HCT116 (cell line): ENCODE data around the gene PCMT1. TPM values are rescaled to one million over a fixed set of nuclear protein-coding genes. Genes with fewer than 3 reads are reported as not detected.

ENCODE experiments used
- ATAC-seq: fragments of 200-7000 bp; cut with Tn5 transposase; 2 replicates; pipeline ENCODE4 v1.9.1; 2020; ENCODE audit warnings: mild to moderate bottlenecking, moderate library complexity
- BruUV-seq: library from RNA; stranded (reverse); fragments of 400-500 nt; replicated peaks from 2 replicates; lab custom pipeline; 2021; lab: Mats Ljungman, UMichigan
- CTCF ChIA-PET: fragments of 300-600 bp; sonication (Branson Sonifier 250); formaldehyde crosslinking; loops from one replicate; lab custom pipeline; 2021; ENCODE audit warnings: antibody characterized with exemption; lab: Charles Lee
- POLR2A ChIA-PET: fragments of 300-600, 350-600 bp; sonication (Branson Sonifier 250); formaldehyde crosslinking; loops from one replicate; lab custom pipeline; 2021; ENCODE audit warnings: antibody characterized with exemption; lab: Charles Lee
- RAD21 ChIA-PET, 2 experiments: fragments of 300-600 bp; sonication (Branson Sonifier 250); formaldehyde crosslinking; loops; one replicate each; lab custom pipeline; 2023; ENCODE audit warnings: low total read pairs in 2 of 2; ENCODE audit not compliant: uncharacterized antibody in 2 of 2, unreplicated experiment in 2 of 2, low non-redundant PET in 1 of 2; lab: Charles Lee
- DNase-seq: peaks from one replicate; pipeline ENCODE4 v3.0.0-alpha.2; 2010; ENCODE audit warnings: low read depth, low spot score
- H2AFZ ChIP-seq: fragments of 200-600 bp; shearing (Covaris generic), sonication (generic); 2 replicates; pipeline ENCODE4 v1.6.1; 2017; ENCODE audit warnings: low read depth, mixed run types, mixed read lengths, antibody characterized with exemption, low read length; ENCODE audit not compliant: poor library complexity, severe bottlenecking
- H3K27ac ChIP-seq: 2 replicates; pipeline ENCODE4 v1.5.1; 2012; ENCODE audit warnings: low read depth, low read length
- H3K27me3 ChIP-seq: fragments of 200-600 bp; sonication (generic); 2 replicates; pipeline ENCODE4 v1.6.1; 2016; ENCODE audit warnings: mixed run types, low read length, mixed read lengths; ENCODE audit not compliant: insufficient read depth
- H3K36me3 ChIP-seq, 2 experiments: fragments of 200-500 bp in 1 of 2; fragments of 200-600 bp in 1 of 2; sonication (Bioruptor generic) in 1 of 2; sonication (generic) in 1 of 2; 2 replicates each; pipeline versions ENCODE4 v1.5.1 to v1.6.1; 2014 to 2016; ENCODE audit warnings: low read length in 2 of 2, inconsistent platforms in 1 of 2, mixed read lengths in 1 of 2, mixed run types in 1 of 2; ENCODE audit not compliant: insufficient read depth in 2 of 2, control insufficient read depth in 1 of 2
- H3K4me1 ChIP-seq, 2 experiments: fragments of 200-600 bp in 1 of 2; sonication (generic) in 1 of 2; 2 replicates each; pipeline versions ENCODE4 v1.5.1 to v1.6.1; 2012 to 2017; ENCODE audit warnings: low read length in 2 of 2, inconsistent platforms in 1 of 2, mild to moderate bottlenecking in 1 of 2, mixed read lengths in 1 of 2, mixed run types in 1 of 2, moderate library complexity in 1 of 2; ENCODE audit not compliant: insufficient read depth in 2 of 2, control insufficient read depth in 1 of 2
- H3K4me2 ChIP-seq: fragments of 200-600 bp; sonication (generic); 2 replicates; pipeline ENCODE4 v1.6.1; 2017; ENCODE audit warnings: mixed run types, low read length, mixed read lengths
- H3K4me3 ChIP-seq, 2 experiments: fragments of 200-600 bp in 1 of 2; sonication (generic) in 1 of 2; replicated peaks in 1 of 2; 2 replicates each; pipeline ENCODE4 v1.5.1; 2011 to 2016; ENCODE audit warnings: low read length in 2 of 2, control low read depth in 1 of 2, low read depth in 1 of 2, mild to moderate bottlenecking in 1 of 2, mixed read lengths in 1 of 2, mixed run types in 1 of 2
- H3K79me2 ChIP-seq: fragments of 200-600 bp; sonication (generic); 2 replicates; pipeline ENCODE4 v1.6.1; 2017; ENCODE audit warnings: mild to moderate bottlenecking, mixed run types, low read length, moderate library complexity, mixed read lengths; ENCODE audit not compliant: insufficient read depth
- H3K9ac ChIP-seq: fragments of 200-600 bp; sonication (generic); 2 replicates; pipeline ENCODE4 v1.6.1; 2016; ENCODE audit warnings: low read length, mixed read lengths
- H3K9me2 ChIP-seq: fragments of 200-600 bp; sonication (generic), shearing (Covaris generic); 2 replicates; pipeline ENCODE4 v1.6.1; 2017; ENCODE audit warnings: mixed run types, mild to moderate bottlenecking, moderate library complexity; ENCODE audit not compliant: insufficient read depth
- H3K9me3 ChIP-seq, 2 experiments: fragments of 200-500 bp in 1 of 2; fragments of 200-600 bp in 1 of 2; sonication (Bioruptor generic) in 1 of 2; sonication (generic) in 1 of 2; 2 replicates each; pipeline ENCODE4 v1.6.1; 2014 to 2017; ENCODE audit warnings: low read length in 2 of 2, mixed read lengths in 2 of 2, inconsistent platforms in 1 of 2, low read depth in 1 of 2, mild to moderate bottlenecking in 1 of 2, mixed run types in 1 of 2, moderate library complexity in 1 of 2; ENCODE audit not compliant: control insufficient read depth in 1 of 2, insufficient read depth in 1 of 2
- H4K20me1 ChIP-seq: fragments of 200-600 bp; sonication (generic), shearing (Covaris generic); 2 replicates; pipeline ENCODE4 v1.6.1; 2017; ENCODE audit warnings: mixed run types, mild to moderate bottlenecking, moderate library complexity; ENCODE audit not compliant: insufficient read depth
- EGR1 ChIP-seq: IDR thresholded peaks from 2 replicates; pipeline ENCODE4 v1.6.1; 2012; ENCODE audit warnings: low read depth
- EZH2 ChIP-seq: fragments of 200-600 bp; sonication (generic); IDR thresholded peaks from 2 replicates; pipeline ENCODE4 v1.6.1; 2017; ENCODE audit warnings: antibody characterized with exemption, mixed run types
- EZH2phosphoT487 ChIP-seq: fragments of 200-600 bp; IDR thresholded peaks from 2 replicates; pipeline ENCODE4 v1.6.1; 2018; ENCODE audit warnings: antibody characterized with exemption, borderline replicate concordance
- RAD21 ChIP-seq: IDR thresholded peaks from 2 replicates; pipeline ENCODE4 v1.6.1; 2012; ENCODE audit warnings: low read depth, mild to moderate bottlenecking
- intact Hi-C: fragments of 100-400 bp; cut with micrococcal nuclease; formaldehyde crosslinking; loops from 2 replicates; pipeline ENCODE4 v1.10.0; 2022
- total RNA-seq: library from RNA; stranded (reverse); gene quantifications from one replicate; pipeline ENCODE4 v1.2.1, GENCODE V29; 2021; ENCODE audit not compliant: unreplicated experiment
- TF ChIP-seq, protein P1 (sequence below): IDR thresholded peaks from 2 replicates; pipeline ENCODE4 v1.6.1; 2011; ENCODE audit warnings: mild to moderate bottlenecking, low read length, moderate library complexity; ENCODE audit not compliant: insufficient replicate concordance; ENCODE audit errors: extremely low read depth

Gene PCMT1
- total RNA-seq, 1 experiment from 2014 or later: 86.9 TPM

DNA sequence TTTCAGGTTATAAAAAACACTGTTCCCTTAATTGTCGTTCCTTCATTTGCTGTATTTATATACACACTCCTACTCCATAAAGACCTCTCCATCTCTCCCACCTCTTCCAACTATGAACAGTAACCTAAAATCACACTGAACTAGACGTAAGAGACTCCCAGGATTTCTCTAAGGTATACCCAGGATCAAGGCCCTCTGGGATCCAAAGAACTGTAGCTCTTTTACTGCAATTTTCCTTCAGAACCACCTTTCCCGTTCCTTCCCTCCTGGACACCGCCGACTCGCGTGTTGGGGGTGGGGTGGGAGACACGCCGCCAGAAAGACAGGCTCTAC lies 32.3 kb upstream of the PCMT1 start:
- no peak for DNase-seq
- no peaks in the 10 kb centered on the region; the same call in 1 of the 2 replicates for H4K20me1 ChIP-seq
- no TSS peak for BruUV-seq
- CTCF ChIA-PET: interaction anchor here (0.6 kb wide), 1 partner anchor 64 kb away, joined by 3 read pairs; no protein-coding TSS in a partner anchor
- peaks cover 4 to 19% of the 10 kb centered on the region in 2 experiments; a peak in 3 of 4 replicates for H3K4me1 ChIP-seq
- H3K9me2 ChIP-seq: no peaks in the 10 kb centered on the region
- TF ChIP-seq EZH2 (no peak), RAD21 (no peak), EGR1 (no peak), EZH2phosphoT487 (no peak)
- TF ChIP-seq, protein P1, sequence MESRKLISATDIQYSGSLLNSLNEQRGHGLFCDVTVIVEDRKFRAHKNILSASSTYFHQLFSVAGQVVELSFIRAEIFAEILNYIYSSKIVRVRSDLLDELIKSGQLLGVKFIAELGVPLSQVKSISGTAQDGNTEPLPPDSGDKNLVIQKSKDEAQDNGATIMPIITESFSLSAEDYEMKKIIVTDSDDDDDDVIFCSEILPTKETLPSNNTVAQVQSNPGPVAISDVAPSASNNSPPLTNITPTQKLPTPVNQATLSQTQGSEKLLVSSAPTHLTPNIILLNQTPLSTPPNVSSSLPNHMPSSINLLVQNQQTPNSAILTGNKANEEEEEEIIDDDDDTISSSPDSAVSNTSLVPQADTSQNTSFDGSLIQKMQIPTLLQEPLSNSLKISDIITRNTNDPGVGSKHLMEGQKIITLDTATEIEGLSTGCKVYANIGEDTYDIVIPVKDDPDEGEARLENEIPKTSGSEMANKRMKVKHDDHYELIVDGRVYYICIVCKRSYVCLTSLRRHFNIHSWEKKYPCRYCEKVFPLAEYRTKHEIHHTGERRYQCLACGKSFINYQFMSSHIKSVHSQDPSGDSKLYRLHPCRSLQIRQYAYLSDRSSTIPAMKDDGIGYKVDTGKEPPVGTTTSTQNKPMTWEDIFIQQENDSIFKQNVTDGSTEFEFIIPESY: no peak
- TF ChIP-seq, all 23 proteins: peak for 0
- H3K4me3 ChIP-seq: peak overlapping the region; percentile 79 to 82
- peaks cover 62% of the 10 kb centered on the region for H3K79me2 ChIP-seq
- H3K27me3 ChIP-seq: no peaks in the 10 kb centered on the region
- H2AFZ ChIP-seq: no peak overlapping the region
- intact Hi-C loops: loop anchor here (5.0 kb wide), 1 partner anchor 150 kb away; the partner anchor contains the start of gene GINM1
- H3K9me3 ChIP-seq: no peaks in the 10 kb centered on the region
- peak overlapping the region; percentile 97 for H3K27ac ChIP-seq
- ATAC-seq: peak; percentile 11; the same call in 1 of the 2 replicates
- ChIA-PET POLR2A (interaction anchor here (1.2 kb wide), 1 partner anchor 12 kb away, joined by 3 read pairs; no protein-coding TSS in a partner anchor), RAD21 (no interaction called here)
- H3K4me2 ChIP-seq: peak overlapping the region; percentile 84
- peak overlapping the region; percentile 97 for H3K9ac ChIP-seq
- no peaks in the 10 kb centered on the region for H3K36me3 ChIP-seq
